ENCODE data around the gene VAC14. TPM values are rescaled to one million over a fixed set of nuclear protein-coding genes. Genes with fewer than 3 reads are reported as not detected.

The VAC14 gene
- total RNA-seq, 1 experiment from 2014 or later = 35.3 TPM

DNA sequence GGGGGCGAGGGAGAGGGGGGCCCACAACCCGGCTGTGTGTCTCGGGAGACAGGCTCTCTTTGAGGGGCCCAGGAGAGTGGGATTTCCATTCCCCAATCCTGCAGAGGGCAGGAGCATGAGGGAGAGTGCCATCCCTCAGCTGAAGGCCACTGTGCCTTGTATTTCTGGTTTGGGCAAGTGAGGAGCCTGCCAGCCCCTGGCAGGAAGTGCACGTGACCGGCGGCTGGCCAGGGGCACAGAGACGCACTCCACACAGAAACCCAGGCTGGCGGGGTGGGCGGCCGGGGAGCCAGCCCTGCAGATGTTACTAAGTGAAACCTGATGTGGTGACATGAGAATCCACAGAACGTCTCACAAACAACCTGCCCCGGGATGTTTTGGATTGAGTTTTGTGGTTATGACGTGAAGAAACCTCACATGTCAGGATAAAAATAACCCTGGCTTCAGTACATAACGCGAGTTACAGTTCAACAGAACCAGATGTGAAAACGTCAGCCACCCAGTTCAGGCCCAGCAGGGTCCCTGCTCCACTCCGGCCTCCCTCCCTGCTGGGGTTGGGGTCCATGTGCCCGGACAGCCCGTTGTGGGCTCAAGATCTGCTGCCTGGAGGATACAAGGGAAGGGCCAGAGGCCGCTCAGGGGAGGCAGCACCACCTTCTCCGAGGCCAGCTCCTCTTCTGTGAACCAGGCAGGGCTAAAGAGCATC lies 63.4 kb downstream of the VAC14 start:
- Histone ChIP-seq H2AFZ (ENCODE audit: low read depth, low read length, poor library complexity, severe bottlenecking) (no peak overlapping the region), H3K4me3 (replicated peaks in 1 of 2; ENCODE audit: low read depth in 1 of 2, low read length in 2 of 2) (no peak overlapping the region), H3K9me3 (ENCODE audit: control insufficient read depth in 1 of 2, insufficient read depth in 1 of 2, low read depth in 1 of 2, low read length in 2 of 2) (no peaks in the 10 kb centered on the region), H3K27ac (ENCODE audit: low read depth, low read length) (no peak overlapping the region), H3K27me3 (ENCODE audit: insufficient read depth, low read length) (no peaks in the 10 kb centered on the region), H3K4me2 (ENCODE audit: low read length) (no peak overlapping the region), H3K4me1 (ENCODE audit: control insufficient read depth in 1 of 2, insufficient read depth in 2 of 2, low read length in 2 of 2) (no peaks in the 10 kb centered on the region), H3K9me2 (ENCODE audit: insufficient read depth) (no peaks in the 10 kb centered on the region), H3K79me2 (ENCODE audit: insufficient read depth, low read length) (no peaks in the 10 kb centered on the region), H3K36me3 (ENCODE audit: control insufficient read depth in 1 of 2, insufficient read depth in 2 of 2, low read length in 2 of 2) (no peaks in the 10 kb centered on the region), H3K9ac (ENCODE audit: low read length) (no peak overlapping the region), H4K20me1 (ENCODE audit: insufficient read depth) (no peaks in the 10 kb centered on the region)
- DNase-seq (ENCODE audit: low read depth, low spot score) (no peak), ATAC-seq (no peak)
- RAD21 ChIA-PET (ENCODE audit: low non-redundant PET in 1 of 2, low total read pairs in 2 of 2, uncharacterized antibody in 2 of 2, unreplicated experiment in 2 of 2) = no interaction called here
- BruUV-seq (replicated peaks) = no TSS peak
- TF ChIP-seq SIN3A (IDR thresholded peaks at IDR 0.05; ENCODE audit: low read depth) (no peak), ZNF274 (IDR thresholded peaks at IDR 0.05; ENCODE audit: low read depth, low read length) (no peak), ATF3 (IDR thresholded peaks at IDR 0.05) (no peak), CBX3 (IDR thresholded peaks at IDR 0.05; ENCODE audit: low read depth) (no peak), JUND (IDR thresholded peaks at IDR 0.05) (no peak), TCF7L2 (IDR thresholded peaks at IDR 0.05; ENCODE audit: borderline replicate concordance, extremely low read depth, insufficient read depth, insufficient read length) (no peak), FOSL1 (IDR thresholded peaks at IDR 0.05; ENCODE audit: low read depth) (no peak), EZH2 (IDR thresholded peaks at IDR 0.05) (no peak), POLR2A (IDR thresholded peaks at IDR 0.05; ENCODE audit: borderline replicate concordance, extremely low read depth, insufficient read depth, insufficient read length) (no peak), CTCF (IDR thresholded peaks at IDR 0.05 in 2 of 3, conservative IDR thresholded peaks at IDR 0.05 in 1 of 3; ENCODE audit: borderline replicate concordance in 1 of 3, insufficient read depth in 1 of 3, low read depth in 2 of 3, low read length in 2 of 3) (no peak), CEBPB (IDR thresholded peaks at IDR 0.05; ENCODE audit: low read depth) (no peak), RAD21 (IDR thresholded peaks at IDR 0.05; ENCODE audit: low read depth) (no peak), EGR1 (IDR thresholded peaks at IDR 0.05; ENCODE audit: low read depth) (no peak), POLR2AphosphoS5 (IDR thresholded peaks at IDR 0.05; ENCODE audit: low read depth, low read length) (no peak), EZH2phosphoT487 (IDR thresholded peaks at IDR 0.05; ENCODE audit: borderline replicate concordance) (no peak), YY1 (IDR thresholded peaks at IDR 0.05; ENCODE audit: extremely low read depth, insufficient replicate concordance, low read depth, low read length) (no peak), ELF1 (IDR thresholded peaks at IDR 0.05; ENCODE audit: borderline replicate concordance, low read depth) (no peak)
- TF ChIP-seq, protein P1, sequence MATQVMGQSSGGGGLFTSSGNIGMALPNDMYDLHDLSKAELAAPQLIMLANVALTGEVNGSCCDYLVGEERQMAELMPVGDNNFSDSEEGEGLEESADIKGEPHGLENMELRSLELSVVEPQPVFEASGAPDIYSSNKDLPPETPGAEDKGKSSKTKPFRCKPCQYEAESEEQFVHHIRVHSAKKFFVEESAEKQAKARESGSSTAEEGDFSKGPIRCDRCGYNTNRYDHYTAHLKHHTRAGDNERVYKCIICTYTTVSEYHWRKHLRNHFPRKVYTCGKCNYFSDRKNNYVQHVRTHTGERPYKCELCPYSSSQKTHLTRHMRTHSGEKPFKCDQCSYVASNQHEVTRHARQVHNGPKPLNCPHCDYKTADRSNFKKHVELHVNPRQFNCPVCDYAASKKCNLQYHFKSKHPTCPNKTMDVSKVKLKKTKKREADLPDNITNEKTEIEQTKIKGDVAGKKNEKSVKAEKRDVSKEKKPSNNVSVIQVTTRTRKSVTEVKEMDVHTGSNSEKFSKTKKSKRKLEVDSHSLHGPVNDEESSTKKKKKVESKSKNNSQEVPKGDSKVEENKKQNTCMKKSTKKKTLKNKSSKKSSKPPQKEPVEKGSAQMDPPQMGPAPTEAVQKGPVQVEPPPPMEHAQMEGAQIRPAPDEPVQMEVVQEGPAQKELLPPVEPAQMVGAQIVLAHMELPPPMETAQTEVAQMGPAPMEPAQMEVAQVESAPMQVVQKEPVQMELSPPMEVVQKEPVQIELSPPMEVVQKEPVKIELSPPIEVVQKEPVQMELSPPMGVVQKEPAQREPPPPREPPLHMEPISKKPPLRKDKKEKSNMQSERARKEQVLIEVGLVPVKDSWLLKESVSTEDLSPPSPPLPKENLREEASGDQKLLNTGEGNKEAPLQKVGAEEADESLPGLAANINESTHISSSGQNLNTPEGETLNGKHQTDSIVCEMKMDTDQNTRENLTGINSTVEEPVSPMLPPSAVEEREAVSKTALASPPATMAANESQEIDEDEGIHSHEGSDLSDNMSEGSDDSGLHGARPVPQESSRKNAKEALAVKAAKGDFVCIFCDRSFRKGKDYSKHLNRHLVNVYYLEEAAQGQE (IDR thresholded peaks at IDR 0.05; ENCODE audit: low read depth) = no peak
- TF ChIP-seq, protein P2, sequence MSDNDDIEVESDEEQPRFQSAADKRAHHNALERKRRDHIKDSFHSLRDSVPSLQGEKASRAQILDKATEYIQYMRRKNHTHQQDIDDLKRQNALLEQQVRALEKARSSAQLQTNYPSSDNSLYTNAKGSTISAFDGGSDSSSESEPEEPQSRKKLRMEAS (IDR thresholded peaks at IDR 0.05) = no peak
- TF ChIP-seq, protein P3, sequence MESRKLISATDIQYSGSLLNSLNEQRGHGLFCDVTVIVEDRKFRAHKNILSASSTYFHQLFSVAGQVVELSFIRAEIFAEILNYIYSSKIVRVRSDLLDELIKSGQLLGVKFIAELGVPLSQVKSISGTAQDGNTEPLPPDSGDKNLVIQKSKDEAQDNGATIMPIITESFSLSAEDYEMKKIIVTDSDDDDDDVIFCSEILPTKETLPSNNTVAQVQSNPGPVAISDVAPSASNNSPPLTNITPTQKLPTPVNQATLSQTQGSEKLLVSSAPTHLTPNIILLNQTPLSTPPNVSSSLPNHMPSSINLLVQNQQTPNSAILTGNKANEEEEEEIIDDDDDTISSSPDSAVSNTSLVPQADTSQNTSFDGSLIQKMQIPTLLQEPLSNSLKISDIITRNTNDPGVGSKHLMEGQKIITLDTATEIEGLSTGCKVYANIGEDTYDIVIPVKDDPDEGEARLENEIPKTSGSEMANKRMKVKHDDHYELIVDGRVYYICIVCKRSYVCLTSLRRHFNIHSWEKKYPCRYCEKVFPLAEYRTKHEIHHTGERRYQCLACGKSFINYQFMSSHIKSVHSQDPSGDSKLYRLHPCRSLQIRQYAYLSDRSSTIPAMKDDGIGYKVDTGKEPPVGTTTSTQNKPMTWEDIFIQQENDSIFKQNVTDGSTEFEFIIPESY (IDR thresholded peaks at IDR 0.05; ENCODE audit: extremely low read depth, insufficient replicate concordance, low read length) = no peak
- POLR2A ChIA-PET = no interaction called here
- intact Hi-C loops (cut with micrococcal nuclease) = no loop called here
- CTCF ChIA-PET = interaction anchor here (1.0 to 1.3 kb wide), 3 partner anchors 11 to 49 kb away, joined by 3 to 5 read pairs (median 4); no protein-coding TSS in a partner anchor
